Thyroid gland (tissue), 4 donors: ENCODE measurements around the gene FBXL7.

Experiments
- CTCF ChIP-seq, 6 experiments: fragments of 200-600 bp in 3 of 6; fragments of 450-650 bp in 3 of 6; sonication (generic) in 3 of 6; IDR thresholded peaks; one replicate each; pipeline ENCODE4 v1.5.1; 2016 to 2019; ENCODE audit warnings: antibody characterized with exemption in 6 of 6, mild to moderate bottlenecking in 2 of 6, inconsistent platforms in 1 of 6, moderate library complexity in 1 of 6
- POLR2A ChIP-seq, 2 donors: fragments of 450-650 bp; IDR thresholded peaks; one replicate each; pipeline ENCODE4 v1.6.1; 2017; ENCODE audit warnings: antibody characterized with exemption in 2 of 2, mild to moderate bottlenecking in 2 of 2, moderate library complexity in 1 of 2

DNA sequence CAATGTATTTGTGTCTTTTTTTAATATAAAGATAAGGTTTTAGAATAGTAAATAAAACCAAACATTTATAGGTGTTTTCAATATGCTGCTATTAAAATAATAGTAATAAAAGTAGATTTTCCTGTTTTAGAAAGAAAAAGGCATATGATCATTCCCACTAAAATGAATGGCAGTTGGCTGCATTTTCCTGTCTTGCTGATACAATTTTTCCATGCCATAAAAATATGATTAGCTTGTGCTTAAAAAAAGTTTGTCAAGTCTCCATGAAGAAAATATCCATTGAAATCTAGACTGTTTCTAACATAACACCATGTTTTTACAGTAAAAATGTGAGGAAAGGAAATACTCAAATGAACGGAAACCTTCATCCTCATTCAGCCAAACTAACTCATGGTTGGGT is 65.0 kb downstream of the FBXL7 start:
- no peak for TF ChIP-seq CTCF (IDR thresholded peaks at IDR 0.05)
- TF ChIP-seq POLR2A (IDR thresholded peaks at IDR 0.05) = no peak
